CD4-positive, alpha-beta T cell (primary cell): ENCODE data around the gene DEFB127. TPM values are rescaled to one million over a fixed set of nuclear protein-coding genes. Genes with fewer than 3 reads are reported as not detected.
"Not testable (repeated sequence)": the region's sequence is repeated elsewhere in the genome, so short reads cannot be mapped to it uniquely, and the experiment has no call there.

Source experiments
- ATAC-seq: fragments of 200-7000 bp; cut with Tn5 transposase; one replicate; pipeline ENCODE4 v1.10.0; 2022; ENCODE audit warnings: mild to moderate bottlenecking; ENCODE audit not compliant: poor library complexity
- CTCF ChIA-PET: fragments of 350-600 bp; sonication (Branson Sonifier 250); formaldehyde crosslinking; loops from one replicate; lab custom pipeline; 2021; ENCODE audit warnings: antibody characterized with exemption, inconsistent platforms; lab: Charles Lee
- POLR2A ChIA-PET: fragments of 350-600 bp; sonication (Branson Sonifier 250); formaldehyde crosslinking; loops from one replicate; lab custom pipeline; 2021; ENCODE audit warnings: antibody characterized with exemption, inconsistent platforms; lab: Charles Lee
- DNase-seq, 14 experiments: peaks; one replicate each; pipeline ENCODE4 v3.0.0-alpha.2; 2013 to 2020; ENCODE audit warnings: mixed read lengths in 2 of 14
- H3K27ac ChIP-seq, 2 donors: one replicate each; pipeline versions ENCODE4 v1.5.1 to v1.7.0; 2013; ENCODE audit warnings: low read length in 2 of 2, low read depth in 1 of 2, mild to moderate bottlenecking in 1 of 2
- H3K27me3 ChIP-seq, 2 experiments: 1 replicate in 1 of 2; 2 replicates in 1 of 2; pipeline versions ENCODE4 v1.6.1 to v1.7.0; 2013; ENCODE audit warnings: low read length in 2 of 2, control low read depth in 1 of 2, mild to moderate bottlenecking in 1 of 2, moderate library complexity in 1 of 2; ENCODE audit not compliant: insufficient read depth in 2 of 2, control insufficient read depth in 1 of 2
- H3K36me3 ChIP-seq: one replicate; pipeline ENCODE4 v1.6.1; 2013; ENCODE audit warnings: low read length, control low read depth; ENCODE audit not compliant: insufficient read depth
- H3K4me1 ChIP-seq: one replicate; pipeline ENCODE4 v1.6.1; 2013; ENCODE audit warnings: low read length, control low read depth; ENCODE audit not compliant: insufficient read depth
- H3K4me3 ChIP-seq: one replicate; pipeline ENCODE4 v1.5.1; 2013; ENCODE audit warnings: mild to moderate bottlenecking, low read length, moderate library complexity
- H3K9me3 ChIP-seq, 2 experiments: 1 replicate in 1 of 2; 2 replicates in 1 of 2; pipeline versions ENCODE4 v1.6.1 to v1.7.0; 2013; ENCODE audit warnings: low read length in 2 of 2, mild to moderate bottlenecking in 2 of 2, control low read depth in 1 of 2, moderate library complexity in 1 of 2; ENCODE audit not compliant: control insufficient read depth in 1 of 2, insufficient read depth in 1 of 2
- H3K27ac Mint-ChIP-seq: one replicate; pipeline ENCODE4 v1.8.0; 2020; ENCODE audit warnings: mixed read lengths
- H3K27me3 Mint-ChIP-seq: one replicate; pipeline ENCODE4 v1.8.0; 2021; ENCODE audit warnings: mixed read lengths
- H3K36me3 Mint-ChIP-seq: one replicate; pipeline ENCODE4 v1.8.0; 2021; ENCODE audit warnings: low read depth, mixed read lengths
- H3K4me1 Mint-ChIP-seq: one replicate; pipeline ENCODE4 v1.8.0; 2021; ENCODE audit warnings: low read depth, mixed read lengths
- H3K4me3 Mint-ChIP-seq: one replicate; pipeline ENCODE4 v1.8.0; 2020; ENCODE audit warnings: mild to moderate bottlenecking, mixed read lengths
- H3K9me3 Mint-ChIP-seq: one replicate; pipeline ENCODE4 v1.8.0; 2020; ENCODE audit warnings: mixed read lengths
- intact Hi-C, 2 experiments: fragments of 100-400 bp; cut with DNase I in 1 of 2; cut with micrococcal nuclease in 1 of 2; formaldehyde crosslinking; loops; one replicate each; pipeline versions ENCODE4 v1.15.1 to v1.9.0; 2023 to 2025; cut with DNase I, micrococcal nuclease
- total RNA-seq, 174 experiments: library from RNA in 2 of 174; stranded (reverse) in 2 of 174; gene quantifications; one replicate each; pipeline ENCODE4 v1.2.3 and lab custom pipeline; 2021 to 2026
- TF ChIP-seq, protein P1 (sequence below): fragments of 200-600 bp; IDR thresholded peaks from one replicate; pipeline ENCODE4 v1.8.0; 2022; ENCODE audit warnings: antibody characterized with exemption, mild to moderate bottlenecking

DEFB127 gene
- total RNA-seq, 2 experiments from 2014 or later, result not detected

DNA sequence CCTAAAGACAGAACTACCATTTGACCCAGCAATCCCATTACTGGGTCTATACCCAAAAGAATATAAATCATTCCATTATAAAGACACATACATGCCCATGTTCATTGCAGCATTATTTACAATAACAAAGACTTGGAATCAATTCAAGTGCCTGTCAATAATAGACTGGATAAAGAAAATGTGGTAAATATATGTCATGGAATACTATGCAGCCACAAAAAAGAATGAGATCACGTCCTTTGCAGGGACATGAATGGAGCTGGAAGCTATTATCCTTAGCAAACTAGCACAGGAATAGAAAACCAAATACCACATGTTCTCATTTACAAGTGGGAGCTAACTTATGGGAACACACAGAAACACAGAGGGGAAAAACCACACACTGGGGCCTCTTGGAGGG is 41.0 kb downstream of the DEFB127 start:
- Mint-ChIP-seq H3K4me1 (no peaks in the 10 kb centered on the region), H3K9me3 (peaks cover 2% of the 10 kb centered on the region), H3K27me3 (peaks cover 53% of the 10 kb centered on the region), H3K36me3 (no peaks in the 10 kb centered on the region), H3K27ac (no peak overlapping the region), H3K4me3 (no peak overlapping the region)
- CTCF ChIA-PET, result interaction anchor here (0.6 kb wide), 1 partner anchor 90 kb away, joined by 3 read pairs; no protein-coding TSS in a partner anchor
- intact Hi-C loops, result no loop called here
- no peak for ATAC-seq
- H3K36me3 ChIP-seq, result no peaks in the 10 kb centered on the region
- H3K4me3 ChIP-seq, result no peak overlapping the region
- TF ChIP-seq, protein P1, sequence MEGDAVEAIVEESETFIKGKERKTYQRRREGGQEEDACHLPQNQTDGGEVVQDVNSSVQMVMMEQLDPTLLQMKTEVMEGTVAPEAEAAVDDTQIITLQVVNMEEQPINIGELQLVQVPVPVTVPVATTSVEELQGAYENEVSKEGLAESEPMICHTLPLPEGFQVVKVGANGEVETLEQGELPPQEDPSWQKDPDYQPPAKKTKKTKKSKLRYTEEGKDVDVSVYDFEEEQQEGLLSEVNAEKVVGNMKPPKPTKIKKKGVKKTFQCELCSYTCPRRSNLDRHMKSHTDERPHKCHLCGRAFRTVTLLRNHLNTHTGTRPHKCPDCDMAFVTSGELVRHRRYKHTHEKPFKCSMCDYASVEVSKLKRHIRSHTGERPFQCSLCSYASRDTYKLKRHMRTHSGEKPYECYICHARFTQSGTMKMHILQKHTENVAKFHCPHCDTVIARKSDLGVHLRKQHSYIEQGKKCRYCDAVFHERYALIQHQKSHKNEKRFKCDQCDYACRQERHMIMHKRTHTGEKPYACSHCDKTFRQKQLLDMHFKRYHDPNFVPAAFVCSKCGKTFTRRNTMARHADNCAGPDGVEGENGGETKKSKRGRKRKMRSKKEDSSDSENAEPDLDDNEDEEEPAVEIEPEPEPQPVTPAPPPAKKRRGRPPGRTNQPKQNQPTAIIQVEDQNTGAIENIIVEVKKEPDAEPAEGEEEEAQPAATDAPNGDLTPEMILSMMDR, result no peak
- no peaks in the 10 kb centered on the region for H3K4me1 ChIP-seq
- H3K9me3 ChIP-seq, result no peaks in the 10 kb centered on the region
- POLR2A ChIA-PET, result no interaction called here
- DNase-seq, result no peak
- no peak overlapping the region for H3K27ac ChIP-seq
- H3K27me3 ChIP-seq, result no peaks in the 10 kb centered on the region

DNA sequence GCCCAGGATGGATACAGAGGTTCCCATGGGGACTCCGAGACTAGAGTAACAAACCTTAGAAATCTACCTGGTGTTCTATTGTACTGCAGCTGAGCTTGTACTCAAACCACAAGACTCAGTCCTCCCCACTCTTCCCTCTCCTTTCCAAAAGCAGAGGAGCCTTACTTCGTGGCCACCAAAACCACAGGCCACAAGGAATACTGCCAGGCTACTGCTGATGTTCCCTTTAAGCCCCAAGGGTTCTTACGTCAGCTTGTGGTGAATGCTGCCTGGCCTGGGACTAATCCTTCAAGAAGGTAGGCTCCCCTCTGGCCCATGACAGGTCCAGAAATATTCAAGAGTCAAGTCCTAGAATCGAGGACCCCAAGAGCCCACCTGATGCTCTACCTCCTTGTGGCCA is 42.7 kb downstream of the DEFB127 start:
- Mint-ChIP-seq H3K27ac (no peak overlapping the region), H3K4me3 (no peak overlapping the region), H3K36me3 (no peaks in the 10 kb centered on the region), H3K4me1 (no peaks in the 10 kb centered on the region), H3K27me3 (peaks cover 46% of the 10 kb centered on the region), H3K9me3 (peaks cover 2% of the 10 kb centered on the region)
- Histone ChIP-seq H3K9me3 (no peaks in the 10 kb centered on the region), H3K36me3 (no peaks in the 10 kb centered on the region), H3K4me3 (no peak overlapping the region), H3K4me1 (no peaks in the 10 kb centered on the region), H3K27ac (no peak overlapping the region), H3K27me3 (no peaks in the 10 kb centered on the region)
- DNase-seq (no peak), ATAC-seq (no peak)
- POLR2A ChIA-PET, result no interaction called here
- intact Hi-C loops, result no loop called here
- CTCF ChIA-PET, result no interaction called here
- TF ChIP-seq, protein P1, result no peak

DNA sequence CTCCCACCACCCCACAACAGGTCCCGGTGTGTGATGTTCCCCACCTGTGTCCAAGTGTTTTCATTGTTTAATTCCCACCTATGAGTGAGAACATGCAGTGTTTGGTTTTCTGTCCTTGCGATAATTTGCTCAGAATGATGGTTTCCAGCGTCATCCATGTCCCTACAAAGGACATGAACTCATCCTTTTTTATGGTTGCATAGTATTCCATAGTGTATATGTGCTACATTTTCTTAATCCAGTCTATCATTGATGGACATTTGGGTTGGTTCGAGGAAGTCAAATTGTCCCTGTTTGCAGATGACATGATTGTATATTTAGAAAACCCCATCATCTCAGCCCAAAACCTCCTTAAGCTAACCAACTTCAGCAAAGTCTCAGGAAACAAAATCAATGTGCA is 46.4 kb downstream of the DEFB127 start:
- H3K4me3 ChIP-seq, ATAC-seq, POLR2A ChIA-PET, H3K4me3 Mint-ChIP-seq, DNase-seq, CTCF ChIA-PET, H3K27ac ChIP-seq, H3K9me3 ChIP-seq, intact Hi-C loops, H3K36me3 Mint-ChIP-seq, H3K4me1 ChIP-seq, H3K27me3 ChIP-seq, H3K4me1 Mint-ChIP-seq, H3K36me3 ChIP-seq, H3K27ac Mint-ChIP-seq, H3K9me3 Mint-ChIP-seq: not testable (repeated sequence)
- peaks cover 17% of the 10 kb centered on the region for H3K27me3 Mint-ChIP-seq

Other genes with a start within 250 kb of the DEFB127 start
- gene DEFB125, start 69.8 kb upstream of the DEFB127 start, total RNA-seq, result not detected
- not detected for gene DEFB126, start 14.9 kb upstream of the DEFB127 start, total RNA-seq
- gene DEFB128, start 32.3 kb downstream of the DEFB127 start, total RNA-seq, result not detected
- gene DEFB129, start 69.8 kb downstream of the DEFB127 start, total RNA-seq, result not detected
- not detected for gene DEFB132, start 100.3 kb downstream of the DEFB127 start, total RNA-seq
- 1 to 10 TPM; 2.4 to 3.3 TPM for gene C20orf96, start 133.3 kb downstream of the DEFB127 start, total RNA-seq
- 10 to 100 TPM; 19.3 to 19.5 TPM for gene ZCCHC3, start 140.1 kb downstream of the DEFB127 start, total RNA-seq
- 10 to 100 TPM; 11.6 to 11.9 TPM for gene SOX12, start 168.1 kb downstream of the DEFB127 start, total RNA-seq
- 1 to 10 TPM in 1 of 2 experiments, under 1 TPM in 1; 0.69 to 1.3 TPM for gene NRSN2, start 189.7 kb downstream of the DEFB127 start, total RNA-seq
- 1 to 10 TPM; 1.3 to 1.5 TPM for gene TRIB3, start 223.3 kb downstream of the DEFB127 start, total RNA-seq